Measurements from ENCODE around the gene PPM1H. TPM values are rescaled to one million over a fixed set of nuclear protein-coding genes. Genes with fewer than 3 reads are reported as not detected.

The PPM1H gene
- polyA plus RNA-seq, 1 of the 3 experiments (the other 2 are of a cell fraction) = 0.13 TPM

- CTCF ChIA-PET = interaction anchor here (0.9 to 1.3 kb wide), 2 partner anchors 14 to 18 kb away, joined by 3 to 4 read pairs; no protein-coding TSS in a partner anchor
- no peaks in the 10 kb centered on the region; a peak in 1 of 4 replicates for H3K4me1 ChIP-seq (ENCODE audit: control insufficient read depth in 1 of 2, insufficient read depth in 2 of 2, low read depth in 1 of 2, low read length in 1 of 2)
- H3F3A ChIP-seq (replicated peaks; ENCODE audit: insufficient read depth) = no peaks in the 10 kb centered on the region
- H3K27me3 ChIP-seq (ENCODE audit: insufficient read depth) = no peaks in the 10 kb centered on the region
- H3K79me2 ChIP-seq (ENCODE audit: insufficient read depth) = no peaks in the 10 kb centered on the region
- 100% methylated on average over 1 of the region's 2 CpGs for WGBS (ENCODE audit: low lambda C conversion rate)
- no peak overlapping the region for H3K9ac ChIP-seq
- no peak for TF ChIP-seq FOXM1 (IDR thresholded peaks at IDR 0.05; ENCODE audit: low read depth)
- H2AFZ ChIP-seq (ENCODE audit: low read depth) = no peak overlapping the region
- H3K36me3 ChIP-seq (replicated peaks in 1 of 2; ENCODE audit: control insufficient read depth in 1 of 2, insufficient read depth in 2 of 2, low read length in 1 of 2) = no peaks in the 10 kb centered on the region
- H3K9me3 ChIP-seq = no peaks in the 10 kb centered on the region
- no peaks in the 10 kb centered on the region for H3K9me2 ChIP-seq
- H3K4me3 ChIP-seq (ENCODE audit: low read depth in 2 of 2, low read length in 1 of 2) = no peak overlapping the region
- POLR2A ChIA-PET = no interaction called here
- H3K4me2 ChIP-seq = no peak overlapping the region
- no peaks in the 10 kb centered on the region for H4K20me1 ChIP-seq (ENCODE audit: insufficient read depth)
- DNase-seq = no peak
- H3K27ac ChIP-seq (ENCODE audit: low read depth in 2 of 2, low read length in 1 of 2) = no peak overlapping the region
Observed at GRCh38 chr12:62625228-62625627, 309.7 kb downstream of the PPM1H start.

GRCh38 chr12:62622177-62622576, 312.8 kb downstream of the PPM1H start:
- Histone ChIP-seq H3K4me2 (no peak overlapping the region), H3K79me2 (ENCODE audit: insufficient read depth) (no peaks in the 10 kb centered on the region), H3K4me3 (ENCODE audit: low read depth in 2 of 2, low read length in 1 of 2) (no peak overlapping the region), H3K4me1 (ENCODE audit: control insufficient read depth in 1 of 2, insufficient read depth in 2 of 2, low read depth in 1 of 2, low read length in 1 of 2) (no peaks in the 10 kb centered on the region; a peak in 1 of 4 replicates), H3K9me3 (no peaks in the 10 kb centered on the region), H3K27ac (ENCODE audit: low read depth in 2 of 2, low read length in 1 of 2) (no peak overlapping the region), H3F3A (replicated peaks; ENCODE audit: insufficient read depth) (peaks cover 3% of the 10 kb centered on the region), H4K20me1 (ENCODE audit: insufficient read depth) (no peaks in the 10 kb centered on the region), H3K36me3 (replicated peaks in 1 of 2; ENCODE audit: control insufficient read depth in 1 of 2, insufficient read depth in 2 of 2, low read length in 1 of 2) (peaks cover 0 to 4% of the 10 kb centered on the region in 2 experiments), H3K27me3 (ENCODE audit: insufficient read depth) (no peaks in the 10 kb centered on the region), H3K9ac (no peak overlapping the region), H3K9me2 (no peaks in the 10 kb centered on the region), H2AFZ (ENCODE audit: low read depth) (no peak overlapping the region)
- no peak for DNase-seq
- TF ChIP-seq MXI1 (IDR thresholded peaks at IDR 0.05; ENCODE audit: low read depth, low read length) = no peak
- no peak for TF ChIP-seq FOXJ3 (CRISPR knock-in tag; IDR thresholded peaks at IDR 0.05)
- TF ChIP-seq FOXM1 (IDR thresholded peaks at IDR 0.05; ENCODE audit: low read depth) = no peak
- TF ChIP-seq TCF12 (IDR thresholded peaks at IDR 0.05) = no peak
- no peak for TF ChIP-seq NFIC (IDR thresholded peaks at IDR 0.05; ENCODE audit: borderline replicate concordance)
- TF ChIP-seq YY1 (IDR thresholded peaks at IDR 0.05; ENCODE audit: low read depth) = no peak
- no peak for TF ChIP-seq RFX5 (IDR thresholded peaks at IDR 0.05; ENCODE audit: low read length)
- no peak for TF ChIP-seq CHD2 (IDR thresholded peaks at IDR 0.05; ENCODE audit: low read length, partially characterized antibody)
- TF ChIP-seq USF2 (IDR thresholded peaks at IDR 0.05; ENCODE audit: borderline replicate concordance, low read depth, low read length) = no peak
- TF ChIP-seq REST (IDR thresholded peaks at IDR 0.05; ENCODE audit: low read depth, low read length) = no peak
- TF ChIP-seq ZBTB33 (IDR thresholded peaks at IDR 0.05; ENCODE audit: borderline replicate concordance, low read depth) = no peak
- TF ChIP-seq TAF1 (IDR thresholded peaks at IDR 0.05; ENCODE audit: borderline replicate concordance, low read depth, low read length) = no peak
- TF ChIP-seq MEF2A (IDR thresholded peaks at IDR 0.05; ENCODE audit: borderline replicate concordance, low read depth) = no peak
- POLR2A ChIA-PET = no interaction called here
- 74% methylated on average over 2 of the region's 2 CpGs for WGBS (ENCODE audit: low lambda C conversion rate)
- CTCF ChIA-PET = interaction anchor here (1.8 kb wide), 1 partner anchor 16 kb away, joined by 4 read pairs; no protein-coding TSS in a partner anchor
